Measurements from ENCODE around the gene EGLN3.

EGLN3 gene

GRCh38 chr14:33915682-33916081, 35.2 kb downstream of the EGLN3 start:
- Histone ChIP-seq H3K9me2 (replicated peaks; ENCODE audit: insufficient read depth, low read length) (no peaks in the 10 kb centered on the region), H3K4me2 (ENCODE audit: low read depth, low read length, poor library complexity, severe bottlenecking) (no peak overlapping the region), H3K9ac (ENCODE audit: low read length) (no peak overlapping the region), H3K27me3 (ENCODE audit: low read length) (no peaks in the 10 kb centered on the region), H3K79me2 (ENCODE audit: insufficient read depth, low read length) (no peaks in the 10 kb centered on the region), H4K20me1 (ENCODE audit: low read depth, low read length) (no peaks in the 10 kb centered on the region), H3K36me3 (ENCODE audit: low read length) (no peaks in the 10 kb centered on the region), H3F3A (ENCODE audit: insufficient read depth) (no peaks in the 10 kb centered on the region), H2AFZ (ENCODE audit: low read depth, low read length, severe bottlenecking) (no peak overlapping the region), H3K9me3 (ENCODE audit: insufficient read depth, low read length) (no peaks in the 10 kb centered on the region), H3K27ac (ENCODE audit: low read depth, low read length) (no peak overlapping the region), H3K4me3 (ENCODE audit: insufficient read depth, low read length, poor library complexity, severe bottlenecking) (no peak overlapping the region)
- TF ChIP-seq, protein P1, sequence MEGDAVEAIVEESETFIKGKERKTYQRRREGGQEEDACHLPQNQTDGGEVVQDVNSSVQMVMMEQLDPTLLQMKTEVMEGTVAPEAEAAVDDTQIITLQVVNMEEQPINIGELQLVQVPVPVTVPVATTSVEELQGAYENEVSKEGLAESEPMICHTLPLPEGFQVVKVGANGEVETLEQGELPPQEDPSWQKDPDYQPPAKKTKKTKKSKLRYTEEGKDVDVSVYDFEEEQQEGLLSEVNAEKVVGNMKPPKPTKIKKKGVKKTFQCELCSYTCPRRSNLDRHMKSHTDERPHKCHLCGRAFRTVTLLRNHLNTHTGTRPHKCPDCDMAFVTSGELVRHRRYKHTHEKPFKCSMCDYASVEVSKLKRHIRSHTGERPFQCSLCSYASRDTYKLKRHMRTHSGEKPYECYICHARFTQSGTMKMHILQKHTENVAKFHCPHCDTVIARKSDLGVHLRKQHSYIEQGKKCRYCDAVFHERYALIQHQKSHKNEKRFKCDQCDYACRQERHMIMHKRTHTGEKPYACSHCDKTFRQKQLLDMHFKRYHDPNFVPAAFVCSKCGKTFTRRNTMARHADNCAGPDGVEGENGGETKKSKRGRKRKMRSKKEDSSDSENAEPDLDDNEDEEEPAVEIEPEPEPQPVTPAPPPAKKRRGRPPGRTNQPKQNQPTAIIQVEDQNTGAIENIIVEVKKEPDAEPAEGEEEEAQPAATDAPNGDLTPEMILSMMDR (IDR thresholded peaks at IDR 0.05; ENCODE audit: insufficient read depth, low read length, poor library complexity, severe bottlenecking), result no peak
- no peak for TF ChIP-seq EZH2phosphoT487 (conservative IDR thresholded peaks at IDR 0.05; ENCODE audit: low read length)

- no peak for TF ChIP-seq EZH2phosphoT487 (conservative IDR thresholded peaks at IDR 0.05; ENCODE audit: low read length)
- TF ChIP-seq, protein P1 (IDR thresholded peaks at IDR 0.05; ENCODE audit: insufficient read depth, low read length, poor library complexity, severe bottlenecking), result no peak
- H3K9me3 ChIP-seq (ENCODE audit: insufficient read depth, low read length), result no peaks in the 10 kb centered on the region
- no peaks in the 10 kb centered on the region for H3F3A ChIP-seq (ENCODE audit: insufficient read depth)
- no peaks in the 10 kb centered on the region for H3K9me2 ChIP-seq (replicated peaks; ENCODE audit: insufficient read depth, low read length)
- no peak overlapping the region for H3K4me2 ChIP-seq (ENCODE audit: low read depth, low read length, poor library complexity, severe bottlenecking)
- no peaks in the 10 kb centered on the region for H3K79me2 ChIP-seq (ENCODE audit: insufficient read depth, low read length)
- no peak overlapping the region for H2AFZ ChIP-seq (ENCODE audit: low read depth, low read length, severe bottlenecking)
- no peaks in the 10 kb centered on the region for H3K27me3 ChIP-seq (ENCODE audit: low read length)
- no peak overlapping the region for H3K27ac ChIP-seq (ENCODE audit: low read depth, low read length)
- no peak overlapping the region for H3K4me3 ChIP-seq (ENCODE audit: insufficient read depth, low read length, poor library complexity, severe bottlenecking)
- H4K20me1 ChIP-seq (ENCODE audit: low read depth, low read length), result no peaks in the 10 kb centered on the region
- H3K36me3 ChIP-seq (ENCODE audit: low read length), result no peaks in the 10 kb centered on the region
- no peak overlapping the region for H3K9ac ChIP-seq (ENCODE audit: low read length)
Observed at GRCh38 chr14:33914676-33915516, 36.0 kb downstream of the EGLN3 start.

GRCh38 chr14:33911046-33911445, 39.8 kb downstream of the EGLN3 start:
- Histone ChIP-seq H2AFZ (ENCODE audit: low read depth, low read length, severe bottlenecking) (no peak overlapping the region), H3K9ac (ENCODE audit: low read length) (no peak overlapping the region)

More at GRCh38 chr14:33911046-33911445, 39.8 kb downstream of the EGLN3 start:
- TF ChIP-seq, protein P1 (IDR thresholded peaks at IDR 0.05; ENCODE audit: insufficient read depth, low read length, poor library complexity, severe bottlenecking), result no peak
- no peak for TF ChIP-seq EZH2phosphoT487 (conservative IDR thresholded peaks at IDR 0.05; ENCODE audit: low read length)
- H3K4me2 ChIP-seq (ENCODE audit: low read depth, low read length, poor library complexity, severe bottlenecking), result no peak overlapping the region
- H3K9me3 ChIP-seq (ENCODE audit: insufficient read depth, low read length), result no peaks in the 10 kb centered on the region
- no peak overlapping the region for H3K27ac ChIP-seq (ENCODE audit: low read depth, low read length)
- H3K9me2 ChIP-seq (replicated peaks; ENCODE audit: insufficient read depth, low read length), result no peaks in the 10 kb centered on the region
- H3K36me3 ChIP-seq (ENCODE audit: low read length), result no peaks in the 10 kb centered on the region
- no peaks in the 10 kb centered on the region for H4K20me1 ChIP-seq (ENCODE audit: low read depth, low read length)
- no peaks in the 10 kb centered on the region for H3K79me2 ChIP-seq (ENCODE audit: insufficient read depth, low read length)
- no peak overlapping the region for H3K4me3 ChIP-seq (ENCODE audit: insufficient read depth, low read length, poor library complexity, severe bottlenecking)
- H3F3A ChIP-seq (ENCODE audit: insufficient read depth), result no peaks in the 10 kb centered on the region
- no peaks in the 10 kb centered on the region for H3K27me3 ChIP-seq (ENCODE audit: low read length)

All from SU-DHL-6 (cell line).